Measurements from ENCODE around the gene CBR3.

DNA sequence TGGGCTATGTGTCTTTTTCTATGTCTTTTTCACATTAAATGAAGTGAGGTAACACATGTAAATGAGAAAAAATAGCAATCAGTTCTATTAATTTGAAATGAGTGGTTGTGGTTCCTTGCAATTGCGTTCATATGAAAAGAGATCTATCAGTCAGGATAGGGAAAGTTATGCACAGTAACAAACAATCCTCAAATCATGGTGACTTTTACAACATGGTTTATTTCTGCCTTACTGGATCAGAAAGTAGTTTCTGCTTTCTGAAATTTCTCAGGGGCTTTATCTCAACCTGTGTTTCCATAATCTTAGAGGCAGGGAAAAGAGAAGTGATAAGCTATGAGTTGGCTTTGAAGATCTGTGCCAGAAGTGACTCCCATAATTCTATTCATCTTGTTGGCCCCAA, 60.7 kb downstream of the CBR3 start:
- TF ChIP-seq, protein P1, sequence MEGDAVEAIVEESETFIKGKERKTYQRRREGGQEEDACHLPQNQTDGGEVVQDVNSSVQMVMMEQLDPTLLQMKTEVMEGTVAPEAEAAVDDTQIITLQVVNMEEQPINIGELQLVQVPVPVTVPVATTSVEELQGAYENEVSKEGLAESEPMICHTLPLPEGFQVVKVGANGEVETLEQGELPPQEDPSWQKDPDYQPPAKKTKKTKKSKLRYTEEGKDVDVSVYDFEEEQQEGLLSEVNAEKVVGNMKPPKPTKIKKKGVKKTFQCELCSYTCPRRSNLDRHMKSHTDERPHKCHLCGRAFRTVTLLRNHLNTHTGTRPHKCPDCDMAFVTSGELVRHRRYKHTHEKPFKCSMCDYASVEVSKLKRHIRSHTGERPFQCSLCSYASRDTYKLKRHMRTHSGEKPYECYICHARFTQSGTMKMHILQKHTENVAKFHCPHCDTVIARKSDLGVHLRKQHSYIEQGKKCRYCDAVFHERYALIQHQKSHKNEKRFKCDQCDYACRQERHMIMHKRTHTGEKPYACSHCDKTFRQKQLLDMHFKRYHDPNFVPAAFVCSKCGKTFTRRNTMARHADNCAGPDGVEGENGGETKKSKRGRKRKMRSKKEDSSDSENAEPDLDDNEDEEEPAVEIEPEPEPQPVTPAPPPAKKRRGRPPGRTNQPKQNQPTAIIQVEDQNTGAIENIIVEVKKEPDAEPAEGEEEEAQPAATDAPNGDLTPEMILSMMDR (conservative IDR thresholded peaks at IDR 0.05), result no peak
- no peak for TF ChIP-seq EZH2 (IDR thresholded peaks at IDR 0.05; ENCODE audit: low read depth)

Measured in PC-9 (cell line).